BJ (cell line): ENCODE data around the gene SMYD3. TPM values are rescaled to one million over a fixed set of nuclear protein-coding genes. Genes with fewer than 3 reads are reported as not detected.

Experiments used
- CTCF ChIA-PET: fragments of 350-600 bp; formaldehyde crosslinking; extraction: SDS; loops from one replicate; lab custom pipeline; 2021; ENCODE audit warnings: antibody characterized with exemption, inconsistent platforms; lab: Yijun Ruan, JAX
- POLR2A ChIA-PET: fragments of 300-600 bp; sonication (Branson Sonifier 250); formaldehyde crosslinking; extraction: SDS; loops from one replicate; lab custom pipeline; 2021; ENCODE audit warnings: antibody characterized with exemption; lab: Charles Lee
- DNase-seq: peaks from one replicate; pipeline ENCODE4 v3.0.0-alpha.2; 2011; ENCODE audit warnings: low read depth
- H3K27me3 ChIP-seq: 2 replicates; pipeline ENCODE4 v1.6.0; 2011; ENCODE audit warnings: low read length; ENCODE audit not compliant: control insufficient read depth, insufficient read depth
- H3K36me3 ChIP-seq: 2 replicates; pipeline ENCODE4 v1.5.1; 2011; ENCODE audit warnings: low read length; ENCODE audit not compliant: control insufficient read depth, insufficient read depth
- H3K4me3 ChIP-seq: 2 replicates; pipeline ENCODE4 v1.5.1; 2011; ENCODE audit warnings: low read depth, mild to moderate bottlenecking, control low read depth, low read length
- CTCF ChIP-seq: IDR thresholded peaks from 2 replicates; pipeline ENCODE4 v1.5.1; 2011; ENCODE audit warnings: low read depth, mild to moderate bottlenecking, control low read depth, inconsistent platforms, low read length, moderate library complexity; ENCODE audit not compliant: insufficient read depth
- polyA plus RNA-seq: library from polyadenylated mRNA; depleted of rRNA; stranded (reverse); fragments of >200 nt; gene quantifications from 2 replicates; pipeline ENCODE4 v1.2.3, GENCODE V29; 2011

SMYD3 gene
- polyA plus RNA-seq, 1 experiment, result 26.1 TPM

- POLR2A ChIA-PET, result no interaction called here
- Histone ChIP-seq H3K4me3 (no peak overlapping the region), H3K27me3 (no peaks in the 10 kb centered on the region), H3K36me3 (no peaks in the 10 kb centered on the region)
- no peak for TF ChIP-seq CTCF
- DNase-seq, result no peak
- CTCF ChIA-PET, result interaction anchor here (0.6 kb wide), 1 partner anchor 17 kb away, joined by 3 read pairs; no protein-coding TSS in a partner anchor
These were observed 600.9 kb downstream of the SMYD3 start for GRCh38 chr1:245906207-245906606.

GRCh38 chr1:245903851-245904250 lies 603.2 kb downstream of the SMYD3 start:
- Histone ChIP-seq H3K36me3 (no peaks in the 10 kb centered on the region), H3K4me3 (no peak overlapping the region), H3K27me3 (no peaks in the 10 kb centered on the region)
- ChIA-PET POLR2A (no interaction called here), CTCF (no interaction called here)
- no peak for TF ChIP-seq CTCF
- DNase-seq, result no peak

- TF ChIP-seq CTCF, result no peak
- no peaks in the 10 kb centered on the region for H3K27me3 ChIP-seq
- ChIA-PET CTCF (no interaction called here), POLR2A (no interaction called here)
- no peaks in the 10 kb centered on the region for H3K36me3 ChIP-seq
- DNase-seq, result no peak
- no peak overlapping the region for H3K4me3 ChIP-seq
These were observed 605.5 kb downstream of the SMYD3 start for GRCh38 chr1:245901565-245901964.

GRCh38 chr1:245901037-245901436 lies 606.0 kb downstream of the SMYD3 start:
- Histone ChIP-seq H3K27me3 (no peaks in the 10 kb centered on the region), H3K4me3 (no peak overlapping the region), H3K36me3 (no peaks in the 10 kb centered on the region)
- TF ChIP-seq CTCF, result no peak
- ChIA-PET CTCF (interaction anchor here (0.6 to 1.3 kb wide), 2 partner anchors 40 to 282 kb away, joined by 3 read pairs; no protein-coding TSS in a partner anchor), POLR2A (no interaction called here)
- DNase-seq, result no peak

GRCh38 chr1:245898581-245898980 lies 608.5 kb downstream of the SMYD3 start:
- Histone ChIP-seq H3K4me3 (no peak overlapping the region), H3K27me3 (no peaks in the 10 kb centered on the region), H3K36me3 (no peaks in the 10 kb centered on the region)
- ChIA-PET CTCF (interaction anchor here (0.5 kb wide), 1 partner anchor 124 kb away, joined by 3 read pairs; no protein-coding TSS in a partner anchor), POLR2A (no interaction called here)
- no peak for TF ChIP-seq CTCF
- DNase-seq, result no peak
